Trophoblast cell (in vitro differentiated cells and primary cell): ENCODE data around the gene HOXB6.

Source experiments
- DNase-seq, 2 donors: peaks; one replicate each; pipeline ENCODE4 v3.0.0-alpha.2; 2016
- H2AFZ ChIP-seq: 2 replicates; pipeline ENCODE4 v1.6.1; 2013; ENCODE audit warnings: low read length, moderate library complexity, mild to moderate bottlenecking; ENCODE audit not compliant: insufficient read depth, poor library complexity
- H2AK5ac ChIP-seq: 2 replicates; pipeline ENCODE4 v1.6.1; 2013; ENCODE audit warnings: mild to moderate bottlenecking, low read length
- H2BK120ac ChIP-seq: 2 replicates; pipeline ENCODE4 v1.6.1; 2013; ENCODE audit warnings: low read length, mild to moderate bottlenecking, moderate library complexity; ENCODE audit not compliant: insufficient read depth, poor library complexity
- H2BK12ac ChIP-seq: 2 replicates; pipeline ENCODE4 v1.6.1; 2013; ENCODE audit warnings: mild to moderate bottlenecking, low read length, moderate library complexity
- H2BK5ac ChIP-seq: 2 replicates; pipeline ENCODE4 v1.6.1; 2013; ENCODE audit warnings: low read length, low read depth, moderate library complexity, mild to moderate bottlenecking; ENCODE audit not compliant: poor library complexity
- H3K14ac ChIP-seq: 2 replicates; pipeline ENCODE4 v1.6.1; 2013; ENCODE audit warnings: mild to moderate bottlenecking, low read length
- H3K18ac ChIP-seq: 2 replicates; pipeline ENCODE4 v1.6.1; 2013; ENCODE audit warnings: mild to moderate bottlenecking, low read length
- H3K23ac ChIP-seq: 2 replicates; pipeline ENCODE4 v1.6.1; 2013; ENCODE audit warnings: low read length
- H3K27ac ChIP-seq: 2 replicates; pipeline ENCODE4 v1.5.1; 2013; ENCODE audit warnings: low read depth, mild to moderate bottlenecking, inconsistent platforms, low read length, moderate library complexity
- H3K27me3 ChIP-seq: 2 replicates; pipeline ENCODE4 v1.6.1; 2013; ENCODE audit warnings: inconsistent platforms, mild to moderate bottlenecking, low read length, moderate library complexity; ENCODE audit not compliant: insufficient read depth
- H3K36me3 ChIP-seq, 2 experiments: 1 replicate in 1 of 2; 2 replicates in 1 of 2; pipeline ENCODE4 v1.6.1; 2013; ENCODE audit warnings: low read length in 2 of 2, mild to moderate bottlenecking in 2 of 2, moderate library complexity in 1 of 2; ENCODE audit not compliant: insufficient read depth in 2 of 2, control insufficient read depth in 1 of 2
- H3K4ac ChIP-seq: 2 replicates; pipeline ENCODE4 v1.6.1; 2013; ENCODE audit warnings: low read depth, mild to moderate bottlenecking, low read length, moderate library complexity
- H3K4me1 ChIP-seq, 2 experiments: 1 replicate in 1 of 2; 2 replicates in 1 of 2; pipeline ENCODE4 v1.6.1; 2013; ENCODE audit warnings: low read length in 2 of 2, mild to moderate bottlenecking in 2 of 2, moderate library complexity in 1 of 2; ENCODE audit not compliant: insufficient read depth in 2 of 2, control insufficient read depth in 1 of 2
- H3K4me2 ChIP-seq: 2 replicates; pipeline ENCODE4 v1.6.1; 2013; ENCODE audit warnings: inconsistent platforms, mild to moderate bottlenecking, low read length, moderate library complexity
- H3K4me3 ChIP-seq: 2 replicates; pipeline ENCODE4 v1.5.1; 2013; ENCODE audit warnings: mild to moderate bottlenecking, low read depth, low read length, inconsistent platforms
- H3K79me1 ChIP-seq: one replicate; pipeline ENCODE4 v1.6.1; 2013; ENCODE audit warnings: low read length
- H3K79me2 ChIP-seq: 2 replicates; pipeline ENCODE4 v1.6.1; 2013; ENCODE audit warnings: low read length, mild to moderate bottlenecking; ENCODE audit not compliant: control insufficient read depth, insufficient read depth, poor library complexity
- H3K9ac ChIP-seq: 2 replicates; pipeline ENCODE4 v1.6.1; 2013; ENCODE audit warnings: mild to moderate bottlenecking, low read length
- H3K9me3 ChIP-seq: 2 replicates; pipeline ENCODE4 v1.6.1; 2013; ENCODE audit warnings: low read depth, mild to moderate bottlenecking, control low read depth, inconsistent platforms, low read length; ENCODE audit not compliant: insufficient read depth
- H4K12ac ChIP-seq: 2 replicates; pipeline ENCODE4 v1.6.1; 2013; ENCODE audit warnings: low read depth, mild to moderate bottlenecking, low read length, moderate library complexity
- H4K8ac ChIP-seq: 2 replicates; pipeline ENCODE4 v1.6.1; 2013; ENCODE audit warnings: low read depth, mild to moderate bottlenecking, low read length, moderate library complexity
- H4K91ac ChIP-seq: one replicate; pipeline ENCODE4 v1.6.1; 2013; ENCODE audit warnings: low read depth, mild to moderate bottlenecking, low read length, moderate library complexity
- WGBS: extraction: QIAGEN DNeasy Blood & Tissue Kit; methylation state at CpG from one replicate; pipeline ENCODE4 v1.1.7; 2013; ENCODE audit warnings: missing lambda C conversion rate; ENCODE audit not compliant: insufficient read length, insufficient coverage; ENCODE audit errors: extremely low coverage; 5-methylcytosine and 5-hydroxymethylcytosine counted together

Gene HOXB6

GRCh38 chr17:48594538-48595277, 10.1 kb downstream of the HOXB6 start:
- Histone ChIP-seq H2BK5ac (peak overlapping the region; percentile 35), H3K27ac (peak overlapping the region; percentile 49), H2BK120ac (no peak overlapping the region), H3K18ac (no peak overlapping the region), H4K8ac (peak overlapping the region; percentile 59), H3K36me3 (peaks cover 3 to 10% of the 10 kb centered on the region in 2 experiments), H4K12ac (peak overlapping the region; percentile 55), H3K79me1 (peaks cover 27% of the 10 kb centered on the region), H2AK5ac (no peak overlapping the region), H3K4me3 (no peak overlapping the region), H3K9me3 (no peaks in the 10 kb centered on the region), H3K9ac (no peak overlapping the region), H3K27me3 (peaks cover 3% of the 10 kb centered on the region), H3K23ac (no peak overlapping the region), H2BK12ac (peak overlapping the region; percentile 16), H2AFZ (peak overlapping the region; percentile 13), H3K14ac (peak overlapping the region; percentile 25), H3K4me1 (peaks cover 31 to 45% of the 10 kb centered on the region in 2 experiments), H3K4me2 (peak overlapping the region; percentile 48), H3K79me2 (peaks cover 11% of the 10 kb centered on the region), H4K91ac (peak overlapping the region; percentile 52), H3K4ac (no peak overlapping the region)
- DNase-seq: no peak
- WGBS: no CpG with 5 or more reads among the region's 25 CpGs

- DNase-seq: peak; percentile 80 to 86
- Histone ChIP-seq H3K4ac (no peak overlapping the region), H3K79me2 (peaks cover 11% of the 10 kb centered on the region), H2BK5ac (peak overlapping the region; percentile 35), H3K4me3 (no peak overlapping the region), H2AK5ac (no peak overlapping the region), H3K27ac (peak overlapping the region; percentile 49), H3K18ac (no peak overlapping the region), H3K27me3 (peaks cover 3% of the 10 kb centered on the region), H2BK12ac (peak overlapping the region; percentile 16), H3K4me1 (peaks cover 31 to 44% of the 10 kb centered on the region in 2 experiments), H2BK120ac (no peak overlapping the region), H3K9me3 (no peaks in the 10 kb centered on the region), H3K4me2 (peak overlapping the region; percentile 48), H3K9ac (no peak overlapping the region), H3K79me1 (peaks cover 27% of the 10 kb centered on the region), H2AFZ (peak overlapping the region; percentile 13), H3K36me3 (peaks cover 3 to 10% of the 10 kb centered on the region in 2 experiments), H4K12ac (peak overlapping the region; percentile 55), H4K91ac (peak overlapping the region; percentile 52), H3K14ac (no peak overlapping the region), H4K8ac (peak overlapping the region; percentile 59), H3K23ac (no peak overlapping the region)
- WGBS: no CpG with 5 or more reads among the region's 37 CpGs
Measured at GRCh38 chr17:48593840-48594537, 10.8 kb downstream of the HOXB6 start.

- H3K36me3 ChIP-seq: peaks cover 3 to 10% of the 10 kb centered on the region in 2 experiments
- H2AFZ ChIP-seq: peak within 1 kb of the TSS; percentile 98
- peak within 1 kb of the TSS; percentile 77 for H2AK5ac ChIP-seq
- H3K9ac ChIP-seq: peak within 1 kb of the TSS; percentile 8
- peak within 1 kb of the TSS; percentile 69 for H3K4me3 ChIP-seq
- H3K4ac ChIP-seq: peak within 1 kb of the TSS; percentile 80
- H3K23ac ChIP-seq: no peak within 1 kb of the TSS
- DNase-seq: no peak
- peak within 1 kb of the TSS; percentile 91 for H2BK120ac ChIP-seq
- peak within 1 kb of the TSS; percentile 49 for H3K27ac ChIP-seq
- H3K9me3 ChIP-seq: no peaks in the 10 kb centered on the region
- H3K27me3 ChIP-seq: peaks cover 3% of the 10 kb centered on the region
- peak within 1 kb of the TSS; percentile 97 for H3K18ac ChIP-seq
- peaks cover 36 to 43% of the 10 kb centered on the region in 2 experiments for H3K4me1 ChIP-seq
- peak within 1 kb of the TSS; percentile 88 for H4K12ac ChIP-seq
- peak within 1 kb of the TSS; percentile 84 for H3K4me2 ChIP-seq
- peaks cover 23% of the 10 kb centered on the region for H3K79me1 ChIP-seq
- peak within 1 kb of the TSS; percentile 81 for H2BK12ac ChIP-seq
- H4K8ac ChIP-seq: peak within 1 kb of the TSS; percentile 89
- H4K91ac ChIP-seq: peak within 1 kb of the TSS; percentile 91
- H3K14ac ChIP-seq: peak within 1 kb of the TSS; percentile 92
- peak within 1 kb of the TSS; percentile 67 for H2BK5ac ChIP-seq
- no CpG with 5 or more reads among the region's 50 CpGs for WGBS
- H3K79me2 ChIP-seq: peaks cover 11% of the 10 kb centered on the region
Measured at GRCh38 chr17:48593126-48593829, 11.5 kb downstream of the HOXB6 start, which contains the start of gene HOXB5. Gene HOXB5, minus strand, starts transcription at chr17:48593779. Its CDS starts 97 bp downstream, at chr17:48593682.

- peak overlapping the region; percentile 22 for H4K8ac ChIP-seq
- H2BK12ac ChIP-seq: peak overlapping the region; percentile 37
- peaks cover 34 to 47% of the 10 kb centered on the region in 2 experiments for H3K4me1 ChIP-seq
- H3K36me3 ChIP-seq: peaks cover 3 to 10% of the 10 kb centered on the region in 2 experiments
- peak overlapping the region; percentile 46 for H3K18ac ChIP-seq
- no peaks in the 10 kb centered on the region for H3K27me3 ChIP-seq
- H2BK5ac ChIP-seq: no peak overlapping the region
- H3K9ac ChIP-seq: no peak overlapping the region
- no CpG with 5 or more reads among the region's 14 CpGs for WGBS
- H3K4ac ChIP-seq: no peak overlapping the region
- H3K79me1 ChIP-seq: peaks cover 16% of the 10 kb centered on the region
- peaks cover 10% of the 10 kb centered on the region for H3K79me2 ChIP-seq
- H2AK5ac ChIP-seq: no peak overlapping the region
- H3K14ac ChIP-seq: no peak overlapping the region
- peak overlapping the region; percentile 84 for H3K4me2 ChIP-seq
- H4K91ac ChIP-seq: no peak overlapping the region
- DNase-seq: no peak
- no peaks in the 10 kb centered on the region for H3K9me3 ChIP-seq
- no peak overlapping the region for H3K27ac ChIP-seq
- peak overlapping the region; percentile 16 for H4K12ac ChIP-seq
- no peak overlapping the region for H2AFZ ChIP-seq
- H2BK120ac ChIP-seq: peak overlapping the region; percentile 30
- no peak overlapping the region for H3K23ac ChIP-seq
- H3K4me3 ChIP-seq: peak overlapping the region; percentile 27
Measured at GRCh38 chr17:48592577-48592976, 12.2 kb downstream of the HOXB6 start.
